NCI-H2196 treated with DMSO at 0.1 percent for 48 hours (cell line): ENCODE results near the gene UBE2I.

Source experiments
- DNase-seq: peaks from one replicate; lab custom pipeline; 2025; ENCODE audit not compliant: unreplicated experiment; lab: John Stamatoyannopoulos, UW

UBE2I gene

GRCh38 chr16:1341495-1342420 is 32.3 kb downstream of the UBE2I start:
- DNase-seq = no peak

GRCh38 chr16:1342526-1343427 is 33.3 kb downstream of the UBE2I start:
- peak; percentile 99 for DNase-seq

GRCh38 chr16:1343428-1344242 is 34.2 kb downstream of the UBE2I start:
- no peak for DNase-seq

DNA sequence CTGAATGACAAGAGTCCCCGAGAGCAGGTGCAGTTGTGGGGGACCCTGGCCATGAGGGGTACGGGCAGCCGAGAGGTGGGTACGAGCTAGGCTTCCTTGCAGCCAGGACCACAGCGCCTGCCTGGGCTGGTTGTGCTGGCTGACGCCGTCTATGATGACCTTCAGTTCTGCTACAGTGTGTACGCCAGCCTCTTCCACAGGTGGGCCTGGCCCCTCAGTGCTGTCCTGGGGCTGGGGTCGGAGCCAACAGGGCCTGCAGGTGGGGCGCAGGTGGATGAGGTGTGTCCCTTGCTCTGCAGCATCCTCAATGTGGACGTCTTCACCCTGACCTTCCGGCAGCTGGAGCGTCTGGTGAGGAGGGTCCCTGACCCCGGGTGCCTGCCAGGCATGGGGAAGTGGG is 35.1 kb downstream of the UBE2I start:
- no peak for DNase-seq

- no peak for DNase-seq
These were observed 35.7 kb downstream of the UBE2I start for GRCh38 chr16:1345087-1345486.

- DNase-seq = no peak
These were observed 36.4 kb downstream of the UBE2I start for GRCh38 chr16:1345651-1346421.

GRCh38 chr16:1346422-1347285 is 37.2 kb downstream of the UBE2I start:
- DNase-seq = no peak

DNA sequence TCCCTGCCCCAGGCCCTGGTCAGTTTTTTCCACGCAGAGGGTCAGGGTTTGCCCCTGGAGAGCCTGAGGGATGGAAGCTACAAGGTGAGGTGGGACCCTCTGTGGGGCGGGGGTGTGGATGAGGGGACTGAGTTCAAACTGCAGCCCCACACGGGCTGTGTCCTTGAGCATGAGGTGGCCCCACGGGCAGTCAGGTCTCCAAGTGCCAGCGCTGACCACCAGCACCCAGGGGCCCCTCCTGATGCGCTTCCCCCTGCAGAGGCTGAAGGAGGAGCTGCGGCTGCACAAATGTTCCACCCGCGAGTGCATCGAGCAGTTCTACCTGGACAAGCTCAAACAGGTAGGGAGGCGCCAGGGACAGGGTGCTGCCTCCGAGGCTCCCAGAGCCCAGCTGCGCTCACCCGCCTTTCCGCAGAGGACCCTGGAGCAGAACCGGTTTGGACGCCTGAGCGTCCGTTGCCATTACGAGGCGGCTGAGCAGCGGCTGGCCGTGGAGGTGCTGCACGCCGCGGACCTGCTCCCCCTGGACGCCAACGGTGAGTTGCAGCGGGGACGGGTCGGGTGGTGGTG is 37.9 kb downstream of the UBE2I start:
- DNase-seq = no peak

- DNase-seq = no peak
These were observed 38.5 kb downstream of the UBE2I start for GRCh38 chr16:1347962-1348361.

- DNase-seq = no peak
These were observed 39.0 kb downstream of the UBE2I start for GRCh38 chr16:1348441-1348840.

DNA sequence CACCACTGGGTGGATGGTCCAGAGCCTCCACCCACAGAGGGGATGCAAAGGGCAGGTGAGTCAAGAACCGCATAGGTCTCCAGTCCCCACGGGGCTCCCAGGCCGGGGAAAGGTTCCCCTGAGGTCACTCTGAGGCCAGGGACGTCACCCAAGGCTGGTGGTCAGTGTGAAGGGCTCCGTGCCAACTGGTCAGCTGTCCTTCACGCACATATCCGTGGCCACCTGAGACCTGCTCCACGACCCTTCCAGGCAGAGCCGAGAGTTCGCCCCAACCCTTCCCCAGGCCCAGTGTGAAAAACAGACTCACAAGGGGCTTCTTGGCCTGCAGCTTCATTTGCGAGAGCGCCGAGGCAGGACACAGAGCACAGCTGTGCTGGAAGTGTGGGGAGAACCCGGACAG is 39.5 kb downstream of the UBE2I start:
- DNase-seq = no peak

DNA sequence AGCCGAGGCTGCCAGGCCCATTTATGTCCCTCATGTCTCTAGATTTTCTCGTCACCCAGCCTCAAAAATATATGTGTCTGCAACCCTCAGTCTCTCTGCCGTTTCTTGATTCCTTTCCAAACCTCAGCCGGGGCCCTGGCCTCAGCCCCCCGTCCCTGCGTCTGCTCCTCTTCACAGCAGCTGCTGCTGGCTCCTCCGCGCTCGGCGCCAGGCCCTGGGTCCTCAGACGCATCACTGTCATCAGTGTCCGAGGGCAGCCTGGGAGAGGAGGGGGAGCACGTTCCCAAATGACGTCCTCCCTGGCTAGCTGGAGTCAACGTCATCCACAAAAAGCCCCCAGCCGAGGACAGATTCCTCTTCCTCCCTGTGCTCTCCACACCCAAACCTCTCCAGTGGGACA is 39.9 kb downstream of the UBE2I start:
- no peak for DNase-seq

DNA sequence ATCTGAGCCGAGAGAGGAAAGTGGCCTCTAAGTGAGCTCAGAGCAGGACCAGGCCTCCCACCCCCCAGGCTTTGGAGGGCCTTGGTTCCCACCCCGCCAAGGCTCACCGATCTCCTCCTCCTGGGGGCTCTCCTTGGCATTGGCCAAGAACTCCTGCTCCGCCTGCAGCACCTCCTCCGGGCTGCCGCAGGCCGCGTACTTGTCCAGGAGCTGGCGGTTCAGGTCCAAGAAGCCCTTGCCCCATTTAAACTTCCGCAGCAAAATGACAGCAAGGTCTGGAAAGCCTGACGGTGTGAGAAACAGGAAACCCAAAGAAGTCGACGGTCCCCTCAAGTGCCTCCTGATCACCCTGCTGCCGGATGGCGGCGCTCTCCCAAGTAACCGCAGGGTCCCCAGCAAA is 40.5 kb downstream of the UBE2I start:
- no peak for DNase-seq

GRCh38 chr16:1350691-1351090 is 41.3 kb downstream of the UBE2I start:
- no peak for DNase-seq

GRCh38 chr16:1351215-1351581 is 41.8 kb downstream of the UBE2I start:
- DNase-seq = no peak

DNA sequence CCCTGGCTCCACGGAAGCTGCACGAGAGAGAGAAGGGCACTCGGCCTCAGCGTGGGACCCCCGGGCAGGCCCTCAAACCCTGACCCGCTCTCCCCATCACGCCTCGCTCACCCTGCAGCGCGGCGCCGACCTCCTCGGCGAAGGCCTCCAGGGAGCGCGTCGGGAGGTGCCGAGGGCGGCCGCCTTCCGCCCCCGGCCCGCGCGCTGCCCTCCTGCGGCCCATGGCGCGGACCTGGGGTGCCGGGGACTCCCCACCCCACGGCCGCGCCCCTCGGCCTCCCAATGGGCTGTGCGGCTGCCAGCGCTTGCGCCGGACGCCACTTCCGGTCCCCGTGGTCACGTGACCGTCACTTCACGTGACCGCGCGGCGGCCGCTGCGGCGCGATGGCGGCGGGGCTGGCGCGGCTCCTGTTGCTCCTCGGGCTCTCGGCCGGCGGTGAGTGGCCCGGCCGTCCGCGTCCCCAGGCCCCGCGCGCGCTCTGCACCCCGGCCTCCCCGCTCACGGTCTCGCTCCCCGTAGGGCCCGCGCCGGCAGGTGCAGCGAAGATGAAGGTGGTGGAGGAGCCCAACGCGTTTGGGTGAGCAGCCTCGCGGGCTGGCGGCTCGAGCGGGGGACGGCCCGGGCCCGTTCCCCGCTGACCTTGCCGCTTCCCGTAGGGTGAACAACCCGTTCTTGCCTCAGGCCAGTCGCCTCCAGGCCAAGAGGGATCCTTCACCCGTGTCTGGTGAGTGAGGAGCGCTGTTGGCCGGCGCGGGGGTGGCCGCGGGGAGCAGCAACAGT is 42.3 kb downstream of the UBE2I start, which contains the start of the genes GNPTG and TSR3:
Gene GNPTG, plus strand, starts transcription at position 350 of the 781 bp plus-strand sequence. Its CDS starts 35 bp downstream, at position 385.
Gene TSR3, minus strand, starts transcription at position 297 of the 781 bp plus-strand sequence. Its CDS starts 74 bp downstream, at position 223.
- peak; percentile 57 for DNase-seq

GRCh38 chr16:1354815-1355540 is 45.5 kb downstream of the UBE2I start:
- DNase-seq = no peak
